SK-N-SH (cell line): ENCODE data around the gene CHEK1. TPM values are rescaled to one million over a fixed set of nuclear protein-coding genes. Genes with fewer than 3 reads are reported as not detected.

ENCODE experiments used
- CTCF ChIA-PET: fragments of 300-600, 350-600 bp; formaldehyde crosslinking; extraction: SDS; loops from one replicate; lab custom pipeline; 2021; lab: Yijun Ruan, JAX
- POLR2A ChIA-PET: fragments of 350-600 bp; sonication (Branson Sonifier 250); formaldehyde crosslinking; extraction: SDS; loops from one replicate; lab custom pipeline; 2020; ENCODE audit warnings: antibody characterized with exemption, inconsistent platforms; lab: Yijun Ruan, JAX
- DNase-seq: peaks from one replicate; pipeline ENCODE4 v3.0.0; 2012
- H2AFZ ChIP-seq: fragments of 200-600 bp; sonication (generic); 2 replicates; pipeline ENCODE4 v1.8.1; 2016; ENCODE audit warnings: antibody characterized with exemption, mild to moderate bottlenecking, low read depth
- H3F3A ChIP-seq: fragments of 200-600 bp; sonication (generic); replicated peaks from 2 replicates; pipeline ENCODE3; 2016; ENCODE audit warnings: antibody characterized with exemption, mild to moderate bottlenecking; ENCODE audit not compliant: insufficient read depth
- H3K27ac ChIP-seq, 2 experiments: fragments of 200-500 bp in 1 of 2; fragments of 200-600 bp in 1 of 2; sonication (Bioruptor generic) in 1 of 2; sonication (generic), shearing (Covaris generic) in 1 of 2; 2 replicates each; pipeline versions ENCODE4 v1.5.1 to v1.6.1; 2014 to 2016; ENCODE audit warnings: low read depth in 2 of 2, inconsistent platforms in 1 of 2, low read length in 1 of 2, mild to moderate bottlenecking in 1 of 2, mixed read lengths in 1 of 2
- H3K27me3 ChIP-seq: fragments of 200-600 bp; sonication (generic), shearing (Covaris generic); 2 replicates; pipeline ENCODE4 v1.6.1; 2016; ENCODE audit warnings: mixed run types; ENCODE audit not compliant: insufficient read depth
- H3K36me3 ChIP-seq, 2 experiments: fragments of 200-500 bp in 1 of 2; fragments of 200-600 bp in 1 of 2; sonication (Bioruptor generic) in 1 of 2; sonication (generic) in 1 of 2; replicated peaks in 1 of 2; 2 replicates each; pipeline versions ENCODE3 to v1.5.1; 2014 to 2016; ENCODE audit warnings: low read length in 1 of 2, mild to moderate bottlenecking in 1 of 2; ENCODE audit not compliant: insufficient read depth in 2 of 2, control insufficient read depth in 1 of 2
- H3K4me1 ChIP-seq, 2 experiments: fragments of 200-500 bp in 1 of 2; fragments of 200-600 bp in 1 of 2; sonication (Bioruptor generic) in 1 of 2; sonication (generic), shearing (Covaris generic) in 1 of 2; 2 replicates each; pipeline versions ENCODE4 v1.5.1 to v1.6.1; 2014 to 2016; ENCODE audit warnings: low read depth in 1 of 2, low read length in 1 of 2, mixed run types in 1 of 2; ENCODE audit not compliant: insufficient read depth in 2 of 2, control insufficient read depth in 1 of 2
- H3K4me2 ChIP-seq: fragments of 200-600 bp; sonication (generic), shearing (Covaris generic); 2 replicates; pipeline ENCODE4 v1.6.1; 2017; ENCODE audit warnings: mixed run types
- H3K4me3 ChIP-seq, 2 experiments: fragments of 200-500 bp in 1 of 2; fragments of 200-600 bp in 1 of 2; sonication (Bioruptor generic) in 1 of 2; sonication (generic), shearing (Covaris generic) in 1 of 2; 2 replicates each; pipeline versions ENCODE4 v1.5.1 to v1.8.1; 2014 to 2016; ENCODE audit warnings: low read depth in 2 of 2, inconsistent platforms in 1 of 2, low read length in 1 of 2, mild to moderate bottlenecking in 1 of 2, mixed read lengths in 1 of 2, moderate library complexity in 1 of 2
- H3K79me2 ChIP-seq: fragments of 200-600 bp; sonication (generic); 2 replicates; pipeline ENCODE4 v1.8.1; 2017; ENCODE audit warnings: mild to moderate bottlenecking; ENCODE audit not compliant: insufficient read depth
- H3K9ac ChIP-seq: fragments of 200-600 bp; sonication (generic); 2 replicates; pipeline ENCODE4 v1.6.1; 2017; ENCODE audit warnings: mixed run types
- H3K9me2 ChIP-seq: fragments of 200-600 bp; sonication (generic); 2 replicates; pipeline ENCODE4 v1.6.1; 2017; ENCODE audit warnings: mixed run types
- H3K9me3 ChIP-seq: fragments of 200-600 bp; sonication (generic); 2 replicates; pipeline ENCODE4 v1.6.1; 2017; ENCODE audit warnings: mixed run types, mild to moderate bottlenecking, moderate library complexity
- H4K20me1 ChIP-seq: fragments of 200-600 bp; sonication (generic); 2 replicates; pipeline ENCODE4 v1.6.1; 2017; ENCODE audit warnings: mild to moderate bottlenecking, mixed run types; ENCODE audit not compliant: insufficient read depth
- CHD2 ChIP-seq: fragments of 150-350 bp; IDR thresholded peaks from 2 replicates; pipeline ENCODE4 v1.6.1; 2018; ENCODE audit warnings: low read length; ENCODE audit not compliant: partially characterized antibody
- CTCF ChIP-seq: fragments of 200-600 bp; sonication (generic); IDR thresholded peaks from 2 replicates; pipeline ENCODE4 v1.6.1; 2017; ENCODE audit warnings: antibody characterized with exemption, mild to moderate bottlenecking, moderate library complexity
- ELF1 ChIP-seq: IDR thresholded peaks from 2 replicates; pipeline ENCODE4 v1.4.0; 2012
- EP300 ChIP-seq, 2 experiments: IDR thresholded peaks; 2 replicates each; pipeline versions ENCODE4 v1.4.0 to v1.6.1; 2012; ENCODE audit warnings: borderline replicate concordance in 1 of 2, low read depth in 1 of 2, low read length in 1 of 2
- EZH2phosphoT487 ChIP-seq: fragments of 200-600 bp; sonication (generic); IDR thresholded peaks from 2 replicates; pipeline ENCODE4 v1.6.1; 2017; ENCODE audit warnings: low read depth, mixed run types, mild to moderate bottlenecking, antibody characterized with exemption, moderate library complexity, borderline replicate concordance
- FOXJ3 ChIP-seq: sonication (generic); formaldehyde crosslinking; IDR thresholded peaks from 2 replicates; pipeline ENCODE4 v1.5.1; 2020; ENCODE audit warnings: mild to moderate bottlenecking, missing genetic modification reagents
- JUND ChIP-seq: IDR thresholded peaks from 2 replicates; pipeline ENCODE4 v1.4.0; 2012
- MXI1 ChIP-seq: IDR thresholded peaks from 2 replicates; pipeline ENCODE4 v1.6.1; 2012; ENCODE audit warnings: mild to moderate bottlenecking, low read depth, low read length, improper control_type of control experiment
- POLR2AphosphoS5 ChIP-seq: IDR thresholded peaks from 2 replicates; pipeline ENCODE4 v1.6.1; 2012; ENCODE audit warnings: low read depth, low read length
- RCOR1 ChIP-seq: fragments of 150-350 bp; IDR thresholded peaks from 2 replicates; pipeline ENCODE4 v1.6.1; 2017; ENCODE audit warnings: antibody characterized with exemption, low read length
- RXRA ChIP-seq: IDR thresholded peaks from 2 replicates; pipeline ENCODE4 v1.4.0; 2012; ENCODE audit warnings: low read depth, mild to moderate bottlenecking, borderline replicate concordance
- TAF1 ChIP-seq: IDR thresholded peaks from 2 replicates; pipeline ENCODE4 v1.6.1; 2012; ENCODE audit warnings: low read depth, mild to moderate bottlenecking, low read length, moderate library complexity, borderline replicate concordance
- TCF12 ChIP-seq: IDR thresholded peaks from 2 replicates; pipeline ENCODE4 v1.4.0; 2012
- TEAD4 ChIP-seq: IDR thresholded peaks from 2 replicates; pipeline ENCODE4 v1.4.0; 2012; ENCODE audit warnings: mild to moderate bottlenecking, borderline replicate concordance; ENCODE audit not compliant: insufficient read depth
- USF2 ChIP-seq: fragments of 150-350 bp; IDR thresholded peaks from 2 replicates; pipeline ENCODE4 v1.6.1; 2017; ENCODE audit warnings: antibody characterized with exemption, low read length, low read depth, borderline replicate concordance
- YY1 ChIP-seq: IDR thresholded peaks from 2 replicates; pipeline ENCODE4 v1.4.0; 2012; ENCODE audit warnings: low read depth, mild to moderate bottlenecking
- WGBS: methylation state at CpG from one replicate; pipeline ENCODE4 v1.1.6; 2017; ENCODE audit warnings: low lambda C conversion rate; 5-methylcytosine and 5-hydroxymethylcytosine counted together
- polyA plus RNA-seq, 3 experiments: library from polyadenylated mRNA; depleted of rRNA; stranded (reverse); fragments of >200 nt; gene quantifications; 2 replicates each; pipeline ENCODE4 v1.2.3, GENCODE V29; 2012
- TF ChIP-seq, protein P1 (sequence below): IDR thresholded peaks from 2 replicates; pipeline ENCODE4 v1.4.0; 2012; ENCODE audit warnings: low read depth
- TF ChIP-seq, protein P2 (sequence below): IDR thresholded peaks from 2 replicates; pipeline ENCODE4; 2012

CHEK1 gene
- polyA plus RNA-seq, 1 of the 3 experiments (the other 2 are of a cell fraction) = 12.1 TPM

GRCh38 chr11:125623064-125623463 is 1.9 kb upstream of the CHEK1 start (continued):
- TF ChIP-seq RXRA = no peak
- TF ChIP-seq, all 33 proteins: peak for 0

- Histone ChIP-seq H3K4me1 (peaks cover 4 to 11% of the 10 kb centered on the region in 2 experiments; a peak in 3 of 4 replicates), H4K20me1 (no peaks in the 10 kb centered on the region), H3K9ac (peak overlapping the region; percentile 78), H3K27me3 (no peaks in the 10 kb centered on the region), H3K36me3 (peaks cover 25 to 39% of the 10 kb centered on the region in 2 experiments), H3K4me2 (peak overlapping the region; percentile 88), H2AFZ (peak overlapping the region; percentile 80), H3K27ac (peak overlapping the region; percentile 92 to 97), H3F3A (peaks cover 52% of the 10 kb centered on the region), H3K9me3 (no peaks in the 10 kb centered on the region), H3K9me2 (no peaks in the 10 kb centered on the region), H3K4me3 (peak overlapping the region; percentile 77 to 79), H3K79me2 (peaks cover 36% of the 10 kb centered on the region)
- ChIA-PET CTCF (interaction anchor here (1.0 to 2.0 kb wide), 4 partner anchors 31 to 277 kb away, joined by 3 to 8 read pairs (median 5); partner anchors contain the start of gene EI24), POLR2A (interaction anchor here (0.6 to 3.8 kb wide), 2 partner anchors 33 to 112 kb away, joined by 4 to 13 read pairs; partner anchors contain the start of gene STT3A)
- WGBS = 11% methylated on average over 20 of the region's 20 CpGs
- no peak for TF ChIP-seq CTCF
- TF ChIP-seq USF2 = no peak
- TF ChIP-seq EZH2phosphoT487 = no peak
- no peak for TF ChIP-seq YY1
- no peak for TF ChIP-seq TCF12
- TF ChIP-seq, protein P1, sequence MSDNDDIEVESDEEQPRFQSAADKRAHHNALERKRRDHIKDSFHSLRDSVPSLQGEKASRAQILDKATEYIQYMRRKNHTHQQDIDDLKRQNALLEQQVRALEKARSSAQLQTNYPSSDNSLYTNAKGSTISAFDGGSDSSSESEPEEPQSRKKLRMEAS = peak; percentile 86
- TF ChIP-seq ELF1 = no peak; the same call in 1 of the 2 replicates
- TF ChIP-seq EP300 (IDR thresholded peaks at IDR 0.05; ENCODE audit: borderline replicate concordance in 1 of 2, low read depth in 1 of 2, low read length in 1 of 2) = no peak
- DNase-seq = no peak
Observed at GRCh38 chr11:125625225-125625629, 264 bp downstream of the CHEK1 start.

GRCh38 chr11:125625630-125626287 is 796 bp downstream of the CHEK1 start:
- Histone ChIP-seq H3F3A (peaks cover 47% of the 10 kb centered on the region), H3K79me2 (peaks cover 37% of the 10 kb centered on the region)
- DNase-seq = peak; percentile 88
- TF ChIP-seq RCOR1 = no peak
- TF ChIP-seq JUND = no peak; the same call in 1 of the 2 replicates
- no peak for TF ChIP-seq CTCF
- TF ChIP-seq TAF1 = peak; percentile 97
- TF ChIP-seq CHD2 = peak; percentile 29
- TF ChIP-seq, protein P2, sequence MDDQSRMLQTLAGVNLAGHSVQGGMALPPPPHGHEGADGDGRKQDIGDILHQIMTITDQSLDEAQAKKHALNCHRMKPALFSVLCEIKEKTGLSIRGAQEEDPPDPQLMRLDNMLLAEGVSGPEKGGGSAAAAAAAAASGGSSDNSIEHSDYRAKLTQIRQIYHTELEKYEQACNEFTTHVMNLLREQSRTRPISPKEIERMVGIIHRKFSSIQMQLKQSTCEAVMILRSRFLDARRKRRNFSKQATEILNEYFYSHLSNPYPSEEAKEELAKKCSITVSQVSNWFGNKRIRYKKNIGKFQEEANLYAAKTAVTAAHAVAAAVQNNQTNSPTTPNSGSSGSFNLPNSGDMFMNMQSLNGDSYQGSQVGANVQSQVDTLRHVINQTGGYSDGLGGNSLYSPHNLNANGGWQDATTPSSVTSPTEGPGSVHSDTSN = peak; percentile 2; the same call in 1 of the 2 replicates
- 0 out of 2 replicates have a peak, but pooled peaks have one; percentile 60 for TF ChIP-seq TEAD4
- TF ChIP-seq FOXJ3 (CRISPR knock-in tag) = peak; percentile 20; the same call in 1 of the 2 replicates
- peak; percentile 92 for TF ChIP-seq POLR2AphosphoS5
- TF ChIP-seq MXI1 = peak; percentile 89

More at GRCh38 chr11:125625630-125626287, 796 bp downstream of the CHEK1 start:
- ChIA-PET POLR2A (interaction anchor here (3.8 kb wide), 1 partner anchor 33 kb away, joined by 13 read pairs; the partner anchor contains the start of gene STT3A), CTCF (interaction anchor here (0.6 to 2.0 kb wide), 6 partner anchors 19 to 278 kb away, joined by 3 to 8 read pairs (median 5); partner anchors contain the start of gene EI24)
- Histone ChIP-seq H3K27me3 (no peaks in the 10 kb centered on the region), H3K9me3 (no peaks in the 10 kb centered on the region), H3K36me3 (peaks cover 22 to 34% of the 10 kb centered on the region in 2 experiments), H3K9me2 (no peaks in the 10 kb centered on the region), H3K9ac (peak overlapping the region; percentile 78), H2AFZ (peak overlapping the region; percentile 80), H3K4me1 (peaks cover 4 to 11% of the 10 kb centered on the region in 2 experiments; a peak in 3 of 4 replicates), H3K4me3 (peak overlapping the region; percentile 77 to 79), H3K27ac (peak overlapping the region; percentile 92 to 97), H3K4me2 (peak overlapping the region; percentile 88), H4K20me1 (no peaks in the 10 kb centered on the region)
- 1% methylated on average over 36 of the region's 51 CpGs for WGBS
